ENCODE results near the gene SLC6A17. TPM values are rescaled to one million over a fixed set of nuclear protein-coding genes. Genes with fewer than 3 reads are reported as not detected.

SLC6A17 gene
- total RNA-seq, 1 experiment from 2014 or later = not detected

DNA sequence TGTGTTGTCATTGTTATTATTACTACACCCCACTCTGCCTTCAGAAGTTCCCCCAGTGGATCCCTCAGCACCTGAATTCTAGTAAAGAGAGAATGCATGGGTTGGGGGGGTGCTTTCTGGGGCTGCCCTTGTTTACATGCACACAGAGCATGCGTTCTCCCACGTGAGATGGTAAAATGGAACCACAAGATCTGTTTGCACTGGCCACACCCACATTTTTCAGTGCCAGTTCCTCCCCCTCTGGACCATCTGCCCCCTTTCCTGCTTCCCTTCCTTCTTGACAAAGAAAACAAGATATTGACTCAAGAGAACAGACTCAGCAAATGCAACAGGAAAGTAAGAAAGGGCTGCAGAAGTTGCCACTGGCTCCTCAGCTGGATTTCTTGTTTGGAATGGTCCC is 8.9 kb downstream of the SLC6A17 start:
- no peaks in the 10 kb centered on the region for H3K27me3 ChIP-seq (ENCODE audit: low read length)
- H3K4me1 ChIP-seq (ENCODE audit: low read length) = peaks cover 15% of the 10 kb centered on the region
- no peak for DNase-seq
- no peak overlapping the region for H3K4me3 ChIP-seq (ENCODE audit: low read length)
- H4K20me1 ChIP-seq (ENCODE audit: insufficient read depth, low read depth, low read length) = no peaks in the 10 kb centered on the region
- H2AFZ ChIP-seq (ENCODE audit: low read length) = no peak overlapping the region
- no peaks in the 10 kb centered on the region for H3K9me3 ChIP-seq (ENCODE audit: low read length)
- no peaks in the 10 kb centered on the region for H3K79me2 ChIP-seq (ENCODE audit: low read length)
- H3K36me3 ChIP-seq (ENCODE audit: insufficient read depth, low read length) = no peaks in the 10 kb centered on the region
- no peak overlapping the region for H3K9ac ChIP-seq (ENCODE audit: low read length)
- no peaks in the 10 kb centered on the region for H3K9me2 ChIP-seq (replicated peaks; ENCODE audit: insufficient read depth, low read length)
- no peak overlapping the region for H3K4me2 ChIP-seq (ENCODE audit: low read depth, low read length, poor library complexity, severe bottlenecking)
- H3K27ac ChIP-seq (ENCODE audit: low read length) = no peak overlapping the region

DNA sequence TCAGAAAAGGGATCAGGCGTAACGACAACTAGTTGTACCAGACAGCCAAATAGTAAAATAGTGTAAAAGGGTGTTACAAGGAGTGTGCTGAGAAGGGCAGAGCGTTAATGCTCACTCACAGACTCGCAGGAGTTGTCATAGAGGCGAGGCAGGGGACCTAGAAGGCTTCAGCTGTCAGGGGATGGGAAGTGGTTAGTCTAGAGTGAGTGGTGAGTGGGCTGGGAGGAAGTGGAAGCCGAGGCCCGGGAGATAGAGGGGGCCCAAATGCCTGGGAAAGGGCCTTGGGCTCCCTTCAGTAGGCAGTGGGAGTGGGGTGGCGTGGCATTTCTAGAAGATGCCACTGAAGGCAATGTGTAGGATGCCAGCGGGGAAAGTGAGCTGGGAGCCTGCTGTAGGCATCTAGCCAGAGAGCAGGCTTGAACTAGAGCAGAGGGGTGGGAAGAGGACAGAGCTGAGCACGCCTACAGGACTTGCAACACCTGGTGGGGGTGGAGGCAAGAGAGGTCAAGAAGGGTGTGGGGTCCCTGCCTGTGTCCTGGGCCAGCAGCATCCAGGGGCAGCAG is 10.3 kb downstream of the SLC6A17 start:
- H3K27ac ChIP-seq (ENCODE audit: low read length) = no peak overlapping the region
- no peaks in the 10 kb centered on the region for H3K36me3 ChIP-seq (ENCODE audit: insufficient read depth, low read length)
- H3K4me1 ChIP-seq (ENCODE audit: low read length) = peaks cover 8% of the 10 kb centered on the region; the same call in 1 of the 2 replicates
- no peaks in the 10 kb centered on the region for H3K9me2 ChIP-seq (replicated peaks; ENCODE audit: insufficient read depth, low read length)
- H3K27me3 ChIP-seq (ENCODE audit: low read length) = no peaks in the 10 kb centered on the region
- no peak overlapping the region for H3K9ac ChIP-seq (ENCODE audit: low read length)
- H4K20me1 ChIP-seq (ENCODE audit: insufficient read depth, low read depth, low read length) = no peaks in the 10 kb centered on the region
- no peak for DNase-seq
- H2AFZ ChIP-seq (ENCODE audit: low read length) = no peak overlapping the region
- H3K4me2 ChIP-seq (ENCODE audit: low read depth, low read length, poor library complexity, severe bottlenecking) = no peak overlapping the region
- H3K9me3 ChIP-seq (ENCODE audit: low read length) = no peaks in the 10 kb centered on the region
- no peaks in the 10 kb centered on the region for H3K79me2 ChIP-seq (ENCODE audit: low read length)
- no peak overlapping the region for H3K4me3 ChIP-seq (ENCODE audit: low read length)

GRCh38 chr1:110161165-110161564 is 10.9 kb downstream of the SLC6A17 start:
- Histone ChIP-seq H4K20me1 (ENCODE audit: insufficient read depth, low read depth, low read length) (no peaks in the 10 kb centered on the region), H3K9ac (ENCODE audit: low read length) (no peak overlapping the region), H3K9me3 (ENCODE audit: low read length) (no peaks in the 10 kb centered on the region), H3K4me3 (ENCODE audit: low read length) (no peak overlapping the region), H3K27ac (ENCODE audit: low read length) (no peak overlapping the region), H3K9me2 (replicated peaks; ENCODE audit: insufficient read depth, low read length) (no peaks in the 10 kb centered on the region), H3K4me2 (ENCODE audit: low read depth, low read length, poor library complexity, severe bottlenecking) (no peak overlapping the region), H3K4me1 (ENCODE audit: low read length) (peaks cover 8% of the 10 kb centered on the region; the same call in 1 of the 2 replicates), H3K36me3 (ENCODE audit: insufficient read depth, low read length) (no peaks in the 10 kb centered on the region), H3K27me3 (ENCODE audit: low read length) (no peaks in the 10 kb centered on the region), H2AFZ (ENCODE audit: low read length) (no peak overlapping the region), H3K79me2 (ENCODE audit: low read length) (no peaks in the 10 kb centered on the region)
- DNase-seq = no peak

- H3K4me3 ChIP-seq (ENCODE audit: low read length) = no peak overlapping the region
- H3K36me3 ChIP-seq (ENCODE audit: insufficient read depth, low read length) = no peaks in the 10 kb centered on the region
- no peaks in the 10 kb centered on the region for H4K20me1 ChIP-seq (ENCODE audit: insufficient read depth, low read depth, low read length)
- no peak overlapping the region for H3K4me2 ChIP-seq (ENCODE audit: low read depth, low read length, poor library complexity, severe bottlenecking)
- no peak overlapping the region for H3K27ac ChIP-seq (ENCODE audit: low read length)
- H3K9ac ChIP-seq (ENCODE audit: low read length) = no peak overlapping the region
- peaks cover 8% of the 10 kb centered on the region; the same call in 1 of the 2 replicates for H3K4me1 ChIP-seq (ENCODE audit: low read length)
- H3K79me2 ChIP-seq (ENCODE audit: low read length) = no peaks in the 10 kb centered on the region
- no peak for DNase-seq
- no peaks in the 10 kb centered on the region for H3K27me3 ChIP-seq (ENCODE audit: low read length)
- no peaks in the 10 kb centered on the region for H3K9me3 ChIP-seq (ENCODE audit: low read length)
- H3K9me2 ChIP-seq (replicated peaks; ENCODE audit: insufficient read depth, low read length) = no peaks in the 10 kb centered on the region
- no peak overlapping the region for H2AFZ ChIP-seq (ENCODE audit: low read length)
Observed at GRCh38 chr1:110161849-110162248, 11.6 kb downstream of the SLC6A17 start.

GRCh38 chr1:110163591-110163990 is 13.3 kb downstream of the SLC6A17 start:
- no peaks in the 10 kb centered on the region for H4K20me1 ChIP-seq (ENCODE audit: insufficient read depth, low read depth, low read length)
- no peak overlapping the region for H3K9ac ChIP-seq (ENCODE audit: low read length)

GRCh38 chr1:110164725-110165350 is 14.5 kb downstream of the SLC6A17 start:
- Histone ChIP-seq H4K20me1 (ENCODE audit: insufficient read depth, low read depth, low read length) (no peaks in the 10 kb centered on the region), H3K27me3 (ENCODE audit: low read length) (no peaks in the 10 kb centered on the region), H2AFZ (ENCODE audit: low read length) (no peak overlapping the region), H3K9me3 (ENCODE audit: low read length) (no peaks in the 10 kb centered on the region), H3K9me2 (replicated peaks; ENCODE audit: insufficient read depth, low read length) (no peaks in the 10 kb centered on the region), H3K4me3 (ENCODE audit: low read length) (no peak overlapping the region), H3K36me3 (ENCODE audit: insufficient read depth, low read length) (no peaks in the 10 kb centered on the region), H3K27ac (ENCODE audit: low read length) (no peak overlapping the region), H3K9ac (ENCODE audit: low read length) (no peak overlapping the region), H3K4me1 (ENCODE audit: low read length) (peaks cover 8% of the 10 kb centered on the region; the same call in 1 of the 2 replicates), H3K4me2 (ENCODE audit: low read depth, low read length, poor library complexity, severe bottlenecking) (no peak overlapping the region), H3K79me2 (ENCODE audit: low read length) (no peaks in the 10 kb centered on the region)
- no peak for DNase-seq

More at GRCh38 chr1:110163591-110163990, 13.3 kb downstream of the SLC6A17 start:
- H3K36me3 ChIP-seq (ENCODE audit: insufficient read depth, low read length) = no peaks in the 10 kb centered on the region
- no peaks in the 10 kb centered on the region for H3K27me3 ChIP-seq (ENCODE audit: low read length)
- no peaks in the 10 kb centered on the region for H3K9me2 ChIP-seq (replicated peaks; ENCODE audit: insufficient read depth, low read length)
- H3K4me3 ChIP-seq (ENCODE audit: low read length) = no peak overlapping the region
- H3K4me2 ChIP-seq (ENCODE audit: low read depth, low read length, poor library complexity, severe bottlenecking) = no peak overlapping the region
- no peak overlapping the region for H3K27ac ChIP-seq (ENCODE audit: low read length)
- peaks cover 8% of the 10 kb centered on the region; the same call in 1 of the 2 replicates for H3K4me1 ChIP-seq (ENCODE audit: low read length)
- no peak for DNase-seq
- no peaks in the 10 kb centered on the region for H3K9me3 ChIP-seq (ENCODE audit: low read length)
- no peak overlapping the region for H2AFZ ChIP-seq (ENCODE audit: low read length)
- no peaks in the 10 kb centered on the region for H3K79me2 ChIP-seq (ENCODE audit: low read length)

DNA sequence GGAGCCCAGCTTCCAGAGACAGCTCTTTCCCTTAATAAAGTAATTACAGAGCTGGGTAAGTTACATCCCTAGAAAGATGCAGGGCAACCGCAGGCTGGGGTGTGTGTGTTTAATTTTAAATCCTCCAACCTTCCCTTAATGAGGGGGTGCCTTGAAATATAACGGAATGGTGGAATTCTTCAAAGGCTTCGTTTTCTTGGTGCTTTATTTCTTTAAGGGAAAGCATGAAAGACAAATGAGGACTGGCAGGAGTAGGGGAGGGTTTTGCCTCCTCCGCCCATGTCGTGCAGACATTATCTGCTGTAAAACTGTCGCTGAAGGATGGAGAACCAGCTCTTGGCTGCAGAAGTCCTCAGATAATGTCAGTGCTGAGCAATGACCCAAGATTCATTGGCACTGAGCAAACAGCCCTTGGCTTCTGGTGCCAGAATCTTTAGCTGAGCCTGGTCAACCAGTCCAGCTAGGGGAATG is 15.5 kb downstream of the SLC6A17 start:
- H2AFZ ChIP-seq (ENCODE audit: low read length) = no peak overlapping the region
- no peak overlapping the region for H3K27ac ChIP-seq (ENCODE audit: low read length)
- no peak overlapping the region for H3K4me2 ChIP-seq (ENCODE audit: low read depth, low read length, poor library complexity, severe bottlenecking)
- no peaks in the 10 kb centered on the region for H3K9me3 ChIP-seq (ENCODE audit: low read length)
- no peaks in the 10 kb centered on the region for H3K79me2 ChIP-seq (ENCODE audit: low read length)
- DNase-seq = no peak
- peaks cover 1% of the 10 kb centered on the region; the same call in 1 of the 2 replicates for H3K4me1 ChIP-seq (ENCODE audit: low read length)
- no peak overlapping the region for H3K9ac ChIP-seq (ENCODE audit: low read length)
- H3K4me3 ChIP-seq (ENCODE audit: low read length) = no peak overlapping the region
- no peaks in the 10 kb centered on the region for H3K27me3 ChIP-seq (ENCODE audit: low read length)
- H4K20me1 ChIP-seq (ENCODE audit: insufficient read depth, low read depth, low read length) = no peaks in the 10 kb centered on the region
- no peaks in the 10 kb centered on the region for H3K9me2 ChIP-seq (replicated peaks; ENCODE audit: insufficient read depth, low read length)
- H3K36me3 ChIP-seq (ENCODE audit: insufficient read depth, low read length) = no peaks in the 10 kb centered on the region

DNA sequence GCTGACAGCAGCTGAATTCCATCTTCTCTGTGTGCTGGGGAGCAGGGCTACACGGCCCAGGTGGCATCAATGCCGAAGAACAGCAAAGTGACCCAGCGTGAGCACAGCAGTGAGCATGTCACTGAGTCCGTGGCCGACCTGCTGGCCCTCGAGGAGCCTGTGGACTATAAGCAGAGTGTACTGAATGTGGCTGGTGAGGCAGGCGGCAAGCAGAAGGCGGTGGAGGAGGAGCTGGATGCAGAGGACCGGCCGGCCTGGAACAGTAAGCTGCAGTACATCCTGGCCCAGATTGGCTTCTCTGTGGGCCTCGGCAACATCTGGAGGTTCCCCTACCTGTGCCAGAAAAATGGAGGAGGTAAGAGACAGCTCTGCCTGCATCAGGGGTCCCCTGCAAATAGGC is 16.6 kb downstream of the SLC6A17 start:
- Histone ChIP-seq H3K27me3 (ENCODE audit: low read length) (no peaks in the 10 kb centered on the region), H3K79me2 (ENCODE audit: low read length) (no peaks in the 10 kb centered on the region), H3K9me2 (replicated peaks; ENCODE audit: insufficient read depth, low read length) (no peaks in the 10 kb centered on the region), H3K9me3 (ENCODE audit: low read length) (no peaks in the 10 kb centered on the region), H2AFZ (ENCODE audit: low read length) (no peak overlapping the region), H3K9ac (ENCODE audit: low read length) (no peak overlapping the region), H3K27ac (ENCODE audit: low read length) (no peak overlapping the region), H4K20me1 (ENCODE audit: insufficient read depth, low read depth, low read length) (no peaks in the 10 kb centered on the region), H3K4me1 (ENCODE audit: low read length) (no peaks in the 10 kb centered on the region; the same call in 1 of the 2 replicates), H3K36me3 (ENCODE audit: insufficient read depth, low read length) (no peaks in the 10 kb centered on the region), H3K4me3 (ENCODE audit: low read length) (no peak overlapping the region), H3K4me2 (ENCODE audit: low read depth, low read length, poor library complexity, severe bottlenecking) (no peak overlapping the region)
- DNase-seq = no peak

All from Karpas-422 (cell line).